Effector CD4-positive, alpha-beta T cell (primary cell): ENCODE data around the gene IFITM2.
"Not testable (repeated sequence)": the region's sequence is repeated elsewhere in the genome, so short reads cannot be mapped to it uniquely, and the experiment has no call there.

Experiments used
- DNase-seq: peaks from one replicate; pipeline ENCODE4 v3.0.0-alpha.2; 2020

The IFITM2 gene

GRCh38 chr11:327581-327923, 19.9 kb downstream of the IFITM2 start:
- no peak for DNase-seq

GRCh38 chr11:328012-328411, 20.4 kb downstream of the IFITM2 start:
- no peak for DNase-seq

- DNase-seq: not testable (repeated sequence)
These were observed 21.0 kb downstream of the IFITM2 start for GRCh38 chr11:328516-329100.

DNA sequence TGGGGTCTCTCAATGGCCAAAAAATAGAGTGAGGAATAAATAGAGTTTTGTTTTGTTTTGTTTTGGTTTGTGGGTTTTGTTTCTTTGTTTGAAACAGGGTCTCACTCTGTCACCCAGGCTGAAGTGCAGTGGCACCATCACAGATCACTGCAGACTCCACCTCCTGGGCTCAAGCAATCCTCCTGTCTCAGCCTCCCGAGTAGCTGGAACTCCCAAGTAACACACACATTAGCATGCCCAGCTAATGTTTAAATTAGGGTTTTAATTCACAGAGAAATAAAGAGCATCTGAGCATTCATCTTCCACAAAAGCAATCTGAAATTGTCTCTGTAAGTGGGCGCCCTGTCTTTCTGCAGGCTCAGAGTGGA, 22.3 kb downstream of the IFITM2 start:
- no peak for DNase-seq

DNA sequence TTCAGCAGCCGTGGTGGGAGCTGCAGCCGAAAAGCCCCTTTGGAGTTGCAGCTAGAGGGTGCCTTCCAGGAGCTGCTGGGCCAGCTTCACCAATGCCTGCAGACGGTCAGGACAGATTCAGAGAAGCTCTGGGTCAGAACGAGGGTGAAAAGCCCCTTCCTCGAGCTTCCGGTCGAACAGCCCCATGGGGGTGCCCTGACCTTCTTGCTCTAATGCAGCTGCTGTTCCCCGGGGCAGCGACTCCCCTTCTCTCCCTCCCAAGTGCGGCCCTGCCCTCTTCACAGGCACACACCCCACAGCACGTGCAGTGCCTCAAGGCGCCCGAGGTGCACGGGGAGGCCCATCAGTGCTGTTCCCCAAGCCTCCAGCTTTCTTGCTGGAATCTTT, 22.7 kb downstream of the IFITM2 start:
- no peak for DNase-seq

- no peak for DNase-seq
These were observed 23.2 kb downstream of the IFITM2 start for GRCh38 chr11:330694-331357.

DNA sequence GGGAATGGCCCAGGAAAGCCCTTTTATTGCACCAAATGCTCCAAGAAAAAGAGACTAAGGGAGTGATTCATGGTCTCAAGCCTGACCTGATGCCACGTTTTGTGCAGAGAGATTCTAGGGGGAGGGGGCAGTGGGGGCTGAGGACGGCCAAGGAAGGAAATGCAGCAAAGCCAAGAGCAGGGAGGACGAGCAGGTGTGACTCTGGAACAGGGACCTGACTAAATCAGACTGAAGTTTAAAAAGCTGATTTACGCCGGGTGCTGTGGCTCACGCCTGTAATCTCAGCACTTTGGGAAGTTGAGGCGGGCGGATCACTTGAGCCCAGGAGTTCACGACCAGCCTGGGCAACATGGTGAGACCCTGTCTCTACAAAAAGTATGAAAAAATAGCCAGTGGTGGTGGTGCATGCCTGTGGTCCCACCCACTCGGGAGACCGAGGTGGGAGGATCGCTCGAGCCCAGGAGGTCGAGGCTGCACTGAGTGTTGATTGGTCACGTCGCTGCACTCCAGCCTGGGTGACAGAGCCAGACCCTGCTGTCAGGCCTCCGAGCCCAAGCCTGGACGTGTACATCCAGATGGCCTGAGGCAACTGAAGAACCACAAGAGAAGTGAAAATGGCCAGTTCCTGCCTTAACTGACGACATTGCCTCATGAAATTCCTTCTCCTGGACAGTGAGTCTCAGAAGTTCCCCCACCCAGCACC, 23.9 kb downstream of the IFITM2 start:
- no peak for DNase-seq

DNA sequence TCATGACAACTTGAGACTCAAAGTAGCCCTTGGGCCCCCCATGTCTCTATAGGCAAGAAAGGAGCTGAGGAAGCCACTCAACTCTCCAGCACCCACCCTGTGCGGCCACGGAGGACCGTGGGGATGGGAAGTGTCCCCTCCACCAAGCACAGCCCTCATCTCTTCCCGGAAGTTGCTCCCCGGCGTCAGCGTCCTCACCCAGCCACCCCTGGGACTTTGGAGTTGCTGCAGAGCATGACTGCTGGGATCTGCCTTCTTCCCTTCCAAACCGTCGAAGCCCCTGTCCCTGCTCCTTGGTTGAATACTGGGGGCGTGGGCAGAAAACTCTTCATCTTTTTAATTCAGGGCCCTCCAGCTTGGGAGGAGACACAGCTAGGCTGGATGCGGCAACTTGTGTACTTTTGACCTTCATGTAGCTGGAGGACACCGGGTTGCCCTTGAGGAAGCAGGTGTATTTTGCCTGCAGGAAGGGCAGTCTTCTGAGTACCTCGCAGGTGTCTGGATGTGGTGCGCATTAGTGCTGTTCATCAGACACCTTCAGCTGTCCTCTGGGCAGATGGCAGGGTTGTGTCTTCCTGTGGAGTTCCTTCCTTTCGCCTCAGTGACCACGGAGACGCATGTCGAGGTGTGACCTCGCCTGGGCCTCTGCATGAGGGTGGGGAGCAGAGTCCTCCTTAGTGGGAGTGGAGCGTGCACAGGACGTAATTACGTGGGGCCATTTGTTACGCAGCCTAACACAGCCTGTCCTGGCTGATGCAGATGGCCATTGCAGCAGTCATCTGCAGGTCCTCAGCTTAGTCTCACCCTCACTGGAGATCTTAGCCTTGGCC, 25.2 kb downstream of the IFITM2 start:
- no peak for DNase-seq

DNA sequence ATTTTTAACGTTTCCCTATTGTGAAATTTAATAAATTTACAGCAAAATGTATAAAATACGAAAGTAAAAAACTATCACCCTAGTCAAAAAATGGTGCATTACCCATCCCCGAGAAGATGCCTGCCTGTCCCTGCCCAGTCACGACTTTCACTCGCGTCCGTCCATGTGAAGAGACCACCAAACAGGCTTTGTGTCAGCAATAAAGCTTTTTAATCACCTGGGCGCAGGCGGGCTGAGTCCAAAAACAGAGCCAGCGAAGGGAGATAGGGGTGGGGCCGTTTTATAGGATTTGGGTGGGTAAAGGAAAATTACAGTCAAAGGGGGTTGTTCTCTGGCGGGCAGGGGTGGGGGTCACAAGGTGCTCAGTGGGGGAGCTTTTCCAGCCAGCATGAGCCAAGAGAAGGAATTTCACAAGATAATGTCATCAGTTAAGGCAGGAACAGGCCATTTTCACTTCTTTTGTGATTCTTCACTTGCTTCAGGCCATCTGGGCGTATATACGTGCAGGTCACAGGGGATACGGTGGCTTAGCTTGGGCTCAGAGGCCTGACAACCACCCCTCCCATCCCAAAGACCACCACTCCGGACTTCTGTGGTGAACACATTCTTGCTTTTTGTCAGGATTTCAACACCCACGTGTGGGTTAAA, 26.1 kb downstream of the IFITM2 start:
- not testable (repeated sequence) for DNase-seq

DNA sequence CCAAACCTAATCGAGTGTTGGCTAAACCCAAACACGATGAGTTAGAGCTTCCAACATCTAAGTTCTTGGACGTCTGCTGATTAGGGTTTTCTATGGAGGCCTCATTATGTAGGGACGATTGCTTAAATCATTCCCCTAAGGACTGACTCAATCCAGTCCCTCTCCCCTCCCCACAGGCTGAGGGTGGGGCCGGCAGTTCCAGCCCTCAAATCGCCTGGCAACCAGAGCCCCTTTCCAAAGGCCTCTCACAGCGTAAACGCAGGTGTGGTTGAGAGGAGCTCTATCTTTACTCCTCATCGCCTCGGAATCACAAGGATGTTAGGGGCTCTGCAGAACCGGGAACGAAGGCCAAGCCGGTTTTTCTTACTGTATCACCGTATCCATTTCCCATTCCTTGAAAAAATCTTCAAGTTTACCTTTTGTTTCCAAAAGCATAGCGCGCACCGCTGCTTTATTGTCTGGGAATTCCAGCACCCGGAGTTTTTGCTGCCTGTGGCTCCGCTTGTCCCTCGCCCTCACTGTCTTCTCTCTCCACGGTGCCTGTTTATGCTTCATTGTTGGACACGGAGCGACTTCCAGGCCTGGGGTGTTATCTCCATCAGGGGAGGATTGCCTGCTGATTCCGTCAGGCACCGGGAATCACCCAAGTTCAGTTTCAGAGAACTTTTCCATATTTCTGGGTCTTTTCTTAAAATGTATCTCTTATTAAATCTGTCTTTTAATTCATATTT, 26.8 kb downstream of the IFITM2 start:
- no peak for DNase-seq

- DNase-seq: no peak
These were observed 28.4 kb downstream of the IFITM2 start for GRCh38 chr11:335779-336658.

GRCh38 chr11:336659-337198, 29.1 kb downstream of the IFITM2 start:
- no peak for DNase-seq

- DNase-seq: no peak
These were observed 30.1 kb downstream of the IFITM2 start for GRCh38 chr11:337711-338110.

DNA sequence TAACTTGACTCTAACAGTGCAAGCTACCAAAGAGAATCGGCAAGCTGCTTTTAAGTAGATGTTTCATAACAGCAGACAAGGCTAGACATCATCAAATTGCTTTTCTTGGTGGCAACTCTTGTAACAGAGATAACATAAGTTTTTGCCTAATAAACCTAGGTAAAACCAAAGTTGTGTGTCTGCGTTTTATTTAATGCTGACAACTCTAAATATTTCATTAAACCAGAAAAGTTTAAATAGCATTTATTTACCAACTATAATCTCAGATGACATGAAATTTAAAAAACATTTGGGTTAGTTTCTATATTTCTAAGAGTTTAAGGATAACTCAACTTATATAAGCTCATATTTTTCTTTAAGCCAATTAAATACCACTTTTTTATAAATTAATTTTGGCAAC, 32.3 kb downstream of the IFITM2 start:
- no peak for DNase-seq

GRCh38 chr11:340539-341512, 33.2 kb downstream of the IFITM2 start:
- no peak for DNase-seq

- DNase-seq: no peak
These were observed 34.7 kb downstream of the IFITM2 start for GRCh38 chr11:342328-342727.

DNA sequence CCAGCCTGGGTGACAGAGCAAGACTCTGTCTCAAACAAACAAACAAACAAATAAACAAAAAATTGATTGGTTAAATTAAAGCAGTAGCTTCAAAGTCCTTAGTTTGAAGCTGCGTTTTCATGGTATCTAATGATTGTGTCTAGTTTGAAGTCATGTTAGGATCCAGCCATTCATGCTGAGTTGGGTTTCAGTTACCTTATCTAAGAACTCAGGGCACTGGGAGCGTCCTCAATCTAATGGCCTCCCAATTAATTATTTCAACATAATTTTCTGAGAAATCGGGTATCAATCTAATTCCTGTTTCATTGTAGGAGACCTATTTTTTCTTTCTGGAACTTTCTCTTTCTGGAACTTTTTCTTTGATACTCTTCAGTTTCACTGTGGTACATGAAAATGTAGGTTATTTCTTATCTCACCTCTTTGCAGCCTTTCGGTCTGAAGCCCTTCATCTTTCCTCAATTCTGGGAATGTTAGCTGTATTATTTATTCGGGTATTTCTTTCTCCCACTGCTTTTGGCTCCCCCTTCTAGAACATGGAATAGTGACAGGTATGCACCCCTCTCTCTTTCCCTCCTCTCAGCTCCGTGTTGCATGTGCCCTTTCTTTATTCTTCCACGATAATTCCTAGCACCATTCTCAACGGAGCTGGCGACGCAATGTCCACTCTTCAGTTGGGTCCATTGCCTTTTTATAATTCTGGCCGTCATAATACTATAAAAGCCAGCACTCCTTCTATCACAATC, 37.4 kb downstream of the IFITM2 start:
- no peak for DNase-seq

DNA sequence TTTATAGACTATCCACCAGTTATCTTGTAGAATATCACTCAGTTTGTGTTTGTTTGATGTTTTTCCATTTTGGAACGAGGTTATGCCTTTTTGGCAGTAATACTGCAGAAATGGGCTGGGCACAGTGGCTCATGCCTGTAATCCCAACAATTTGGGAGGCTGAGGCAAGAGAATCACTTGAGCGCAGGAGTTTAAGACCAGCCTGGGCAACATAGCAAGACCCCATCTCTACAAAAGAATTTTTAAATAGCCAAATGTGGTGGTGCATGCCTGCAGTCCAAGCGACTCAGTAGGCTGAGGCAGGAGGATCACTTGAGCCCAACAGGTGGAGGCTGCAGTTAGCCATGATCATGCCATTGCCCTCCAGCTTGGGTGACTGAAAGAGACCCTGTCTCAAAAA, 38.9 kb downstream of the IFITM2 start:
- no peak for DNase-seq
